Activated B cell treated with CpG ODN at 0.5 μM for 24 hours (primary cell): ENCODE data around the gene PM20D1. TPM values are rescaled to one million over a fixed set of nuclear protein-coding genes. Genes with fewer than 3 reads are reported as not detected.

ENCODE experiments used
- ATAC-seq: fragments of 200-7000 bp; cut with Tn5 transposase; one replicate; pipeline ENCODE4 v1.10.0; 2021; ENCODE audit warnings: low read depth, mild to moderate bottlenecking, moderate library complexity
- CTCF ChIA-PET: fragments of 350-600 bp; sonication (Branson Sonifier 250); formaldehyde crosslinking; loops from one replicate; lab custom pipeline; 2021; ENCODE audit warnings: antibody characterized with exemption; lab: Charles Lee
- POLR2A ChIA-PET: fragments of 350-600 bp; sonication (Branson Sonifier 250); formaldehyde crosslinking; loops from one replicate; lab custom pipeline; 2021; ENCODE audit warnings: antibody characterized with exemption; lab: Charles Lee
- DNase-seq: peaks from one replicate; pipeline ENCODE4 v3.0.0; 2022
- H3K27ac Mint-ChIP-seq: one replicate; pipeline ENCODE4 v1.8.0; 2020; ENCODE audit warnings: mixed read lengths
- H3K27me3 Mint-ChIP-seq: one replicate; pipeline ENCODE4 v1.8.0; 2021; ENCODE audit warnings: mixed read lengths
- H3K36me3 Mint-ChIP-seq: one replicate; pipeline ENCODE4 v1.8.0; 2021; ENCODE audit warnings: low read depth, mixed read lengths
- H3K4me1 Mint-ChIP-seq: one replicate; pipeline ENCODE4 v1.8.0; 2021; ENCODE audit warnings: mixed read lengths
- H3K4me3 Mint-ChIP-seq: one replicate; pipeline ENCODE4 v1.8.0; 2020; ENCODE audit warnings: mild to moderate bottlenecking, mixed read lengths
- H3K9me3 Mint-ChIP-seq: one replicate; pipeline ENCODE4 v1.8.0; 2020; ENCODE audit warnings: mixed read lengths
- intact Hi-C: fragments of 100-400 bp; cut with micrococcal nuclease; formaldehyde crosslinking; loops from one replicate; pipeline ENCODE4 v1.15.1; 2024
- total RNA-seq: library from RNA; stranded (reverse); gene quantifications from 2 replicates; pipeline ENCODE4 v1.2.3, GENCODE V29; 2022
- TF ChIP-seq, protein P1 (sequence below): fragments of 200-600 bp; IDR thresholded peaks from one replicate; pipeline ENCODE4 v1.8.0; 2022; ENCODE audit warnings: antibody characterized with exemption, mild to moderate bottlenecking

PM20D1 gene
- total RNA-seq, 1 donor from 2014 or later: 2.1 TPM

DNA sequence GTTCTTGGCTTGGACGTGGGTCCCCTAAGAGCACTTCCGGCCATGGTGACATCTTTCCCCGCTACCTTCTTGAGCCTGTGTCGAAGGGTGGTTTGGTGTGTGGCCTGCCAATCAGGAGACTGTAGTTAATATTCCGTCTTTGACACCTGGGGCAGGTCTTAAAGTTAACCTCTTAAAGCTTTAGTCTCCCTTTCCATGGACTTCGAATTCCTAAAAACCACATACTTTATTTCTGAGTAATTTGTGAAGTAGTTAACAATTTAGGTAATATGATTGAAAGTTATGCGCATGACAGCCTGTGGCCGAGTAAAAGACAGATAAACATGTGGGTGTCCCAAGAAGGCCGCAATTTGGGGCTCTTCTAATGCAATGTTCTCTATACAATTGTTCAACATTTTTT, 64.5 kb downstream of the PM20D1 start:
- intact Hi-C loops: no loop called here
- CTCF ChIA-PET: interaction anchor here (2.3 kb wide), 1 partner anchor 192 kb away, joined by 9 read pairs; no protein-coding TSS in a partner anchor
- peaks cover 3% of the 10 kb centered on the region for H3K4me1 Mint-ChIP-seq
- POLR2A ChIA-PET: interaction anchor here (0.6 to 3.4 kb wide), 2 partner anchors 10 to 14 kb away, joined by 3 to 15 read pairs; partner anchors contain the start of gene RAB29
- no peak for DNase-seq
- H3K27ac Mint-ChIP-seq: no peak overlapping the region
- H3K27me3 Mint-ChIP-seq: no peaks in the 10 kb centered on the region
- no peak for ATAC-seq
- TF ChIP-seq, protein P1, sequence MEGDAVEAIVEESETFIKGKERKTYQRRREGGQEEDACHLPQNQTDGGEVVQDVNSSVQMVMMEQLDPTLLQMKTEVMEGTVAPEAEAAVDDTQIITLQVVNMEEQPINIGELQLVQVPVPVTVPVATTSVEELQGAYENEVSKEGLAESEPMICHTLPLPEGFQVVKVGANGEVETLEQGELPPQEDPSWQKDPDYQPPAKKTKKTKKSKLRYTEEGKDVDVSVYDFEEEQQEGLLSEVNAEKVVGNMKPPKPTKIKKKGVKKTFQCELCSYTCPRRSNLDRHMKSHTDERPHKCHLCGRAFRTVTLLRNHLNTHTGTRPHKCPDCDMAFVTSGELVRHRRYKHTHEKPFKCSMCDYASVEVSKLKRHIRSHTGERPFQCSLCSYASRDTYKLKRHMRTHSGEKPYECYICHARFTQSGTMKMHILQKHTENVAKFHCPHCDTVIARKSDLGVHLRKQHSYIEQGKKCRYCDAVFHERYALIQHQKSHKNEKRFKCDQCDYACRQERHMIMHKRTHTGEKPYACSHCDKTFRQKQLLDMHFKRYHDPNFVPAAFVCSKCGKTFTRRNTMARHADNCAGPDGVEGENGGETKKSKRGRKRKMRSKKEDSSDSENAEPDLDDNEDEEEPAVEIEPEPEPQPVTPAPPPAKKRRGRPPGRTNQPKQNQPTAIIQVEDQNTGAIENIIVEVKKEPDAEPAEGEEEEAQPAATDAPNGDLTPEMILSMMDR: no peak
- H3K9me3 Mint-ChIP-seq: no peaks in the 10 kb centered on the region
- H3K4me3 Mint-ChIP-seq: no peak overlapping the region
- H3K36me3 Mint-ChIP-seq: peaks cover 14% of the 10 kb centered on the region

DNA sequence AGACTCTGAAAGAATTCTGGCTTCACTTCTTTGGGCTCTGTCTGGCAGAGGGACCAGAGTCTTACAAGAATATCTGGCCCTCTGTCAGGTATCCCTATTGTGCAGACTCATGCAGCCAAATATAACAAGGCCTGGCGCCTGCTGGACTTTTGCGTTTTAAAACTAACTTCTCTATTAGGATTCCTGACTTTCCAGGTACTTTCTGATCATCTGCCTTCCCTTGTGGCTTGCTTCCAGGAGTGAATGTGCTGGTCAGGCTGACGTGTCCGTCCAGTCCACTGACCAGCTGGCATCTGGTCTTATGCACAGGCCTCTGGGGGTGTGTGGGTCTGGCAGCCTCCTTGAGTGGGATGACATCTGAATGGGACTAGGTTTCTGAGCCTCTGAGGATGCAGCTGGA, 66.0 kb downstream of the PM20D1 start:
- H3K4me1 Mint-ChIP-seq: peaks cover 4% of the 10 kb centered on the region
- peaks cover 3% of the 10 kb centered on the region for H3K36me3 Mint-ChIP-seq
- no peaks in the 10 kb centered on the region for H3K9me3 Mint-ChIP-seq
- DNase-seq (no peak), ATAC-seq (no peak)
- no peak overlapping the region for H3K4me3 Mint-ChIP-seq
- ChIA-PET CTCF (interaction anchor here (0.7 to 1.1 kb wide), 2 partner anchors 125 to 194 kb away, joined by 3 to 5 read pairs; no protein-coding TSS in a partner anchor), POLR2A (interaction anchor here (3.4 kb wide), 1 partner anchor 9 kb away, joined by 15 read pairs; the partner anchor contains the start of gene RAB29)
- intact Hi-C loops: no loop called here
- no peak overlapping the region for H3K27ac Mint-ChIP-seq
- TF ChIP-seq, protein P1: no peak
- H3K27me3 Mint-ChIP-seq: no peaks in the 10 kb centered on the region

DNA sequence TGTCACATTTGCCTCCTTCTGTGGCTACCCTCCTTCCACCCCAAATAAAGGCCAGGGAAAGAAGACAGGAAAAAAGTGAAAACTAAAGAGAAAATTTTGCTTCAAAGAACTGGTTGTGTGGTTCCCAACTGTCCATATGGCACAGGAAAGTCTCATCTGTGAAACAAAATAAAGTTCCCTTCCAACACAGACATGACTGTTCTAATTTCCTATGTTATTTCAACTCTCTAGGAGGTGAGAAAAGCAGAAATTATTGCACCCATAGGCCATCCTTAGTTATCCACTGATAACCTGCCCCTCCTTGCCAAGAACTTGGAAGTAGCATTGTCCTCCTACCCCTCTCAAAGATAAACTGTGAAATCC, 66.5 kb downstream of the PM20D1 start:
- Mint-ChIP-seq H3K27me3 (no peaks in the 10 kb centered on the region), H3K4me1 (peaks cover 9% of the 10 kb centered on the region), H3K36me3 (peaks cover 3% of the 10 kb centered on the region), H3K27ac (no peak overlapping the region), H3K9me3 (no peaks in the 10 kb centered on the region), H3K4me3 (no peak overlapping the region)
- ATAC-seq (no peak), DNase-seq (no peak)
- ChIA-PET CTCF (interaction anchor here (1.5 kb wide), 1 partner anchor 8 kb away, joined by 4 read pairs; no protein-coding TSS in a partner anchor), POLR2A (no interaction called here)
- intact Hi-C loops: no loop called here
- TF ChIP-seq, protein P1: no peak

DNA sequence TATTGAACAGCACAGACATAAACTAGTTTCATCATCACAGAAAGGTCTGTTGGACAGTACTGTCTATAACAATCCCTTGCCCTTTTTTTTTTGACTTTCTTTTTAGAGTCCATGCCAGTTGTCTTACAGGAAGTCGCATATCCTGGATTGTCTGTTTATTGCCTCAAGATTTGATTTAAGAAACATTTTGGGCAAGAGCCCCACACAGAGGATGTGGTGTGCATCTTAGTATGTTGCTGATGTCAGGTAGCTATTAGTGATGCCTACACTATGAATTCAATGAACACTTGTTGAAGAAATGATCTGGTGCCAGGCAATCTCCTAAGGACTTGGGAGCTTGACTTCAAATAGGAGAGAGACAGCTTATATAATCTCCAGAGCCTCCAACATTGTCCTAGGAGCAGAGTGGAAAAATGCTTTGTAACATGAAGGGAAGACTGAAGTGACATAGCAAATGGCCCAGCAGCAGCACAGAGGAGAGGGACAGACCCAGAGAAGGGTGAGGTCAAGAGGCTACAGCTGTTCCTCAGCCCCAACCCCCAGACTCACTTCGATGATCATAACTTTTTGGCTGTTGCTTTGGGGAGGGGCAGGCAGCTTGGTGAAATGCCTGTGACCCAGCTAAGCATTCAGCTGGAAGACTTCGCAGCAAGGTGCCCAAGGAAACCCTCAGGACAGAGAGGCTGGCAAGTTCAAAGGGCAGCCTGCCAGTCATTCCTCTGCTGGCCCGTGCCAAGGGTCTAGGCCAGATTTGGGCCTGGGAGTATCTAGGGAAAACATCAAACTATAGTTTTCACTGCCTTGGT, 67.1 kb downstream of the PM20D1 start:
- POLR2A ChIA-PET: interaction anchor here (0.9 to 1.0 kb wide), 2 partner anchors 8 to 33 kb away, joined by 3 read pairs; no protein-coding TSS in a partner anchor
- TF ChIP-seq, protein P1: no peak
- no peak overlapping the region for H3K4me3 Mint-ChIP-seq
- CTCF ChIA-PET: interaction anchor here (0.7 to 1.9 kb wide), 3 partner anchors 9 to 195 kb away, joined by 3 to 8 read pairs (median 4); no protein-coding TSS in a partner anchor
- peaks cover 3% of the 10 kb centered on the region for H3K36me3 Mint-ChIP-seq
- ATAC-seq: no peak
- no peak for DNase-seq
- intact Hi-C loops: no loop called here
- H3K27ac Mint-ChIP-seq: no peak overlapping the region
- no peaks in the 10 kb centered on the region for H3K27me3 Mint-ChIP-seq
- no peaks in the 10 kb centered on the region for H3K9me3 Mint-ChIP-seq
- H3K4me1 Mint-ChIP-seq: peaks cover 15% of the 10 kb centered on the region

DNA sequence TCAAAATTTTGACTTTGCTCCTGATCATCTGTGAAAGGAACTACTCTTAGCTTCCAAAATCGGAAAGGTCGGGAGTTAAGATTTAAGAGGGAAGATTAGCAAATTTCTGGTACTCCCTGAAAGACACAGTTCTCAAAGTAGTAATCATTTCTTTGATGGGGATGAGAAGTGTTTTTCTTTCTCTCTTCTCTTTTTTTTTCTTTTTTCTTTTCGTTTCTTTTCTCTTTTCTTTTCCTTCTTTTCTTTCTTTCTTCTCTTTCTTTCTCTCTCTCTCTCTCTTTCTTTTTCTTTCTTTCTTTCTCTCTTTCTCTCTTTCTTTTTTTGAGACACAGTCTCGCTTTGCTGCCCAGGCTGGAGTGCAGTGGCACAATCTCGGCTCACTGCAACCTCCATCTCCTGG, 69.6 kb downstream of the PM20D1 start:
- no peak overlapping the region for H3K4me3 Mint-ChIP-seq
- ATAC-seq: no peak
- peaks cover 31% of the 10 kb centered on the region for H3K4me1 Mint-ChIP-seq
- no peaks in the 10 kb centered on the region for H3K9me3 Mint-ChIP-seq
- intact Hi-C loops: no loop called here
- CTCF ChIA-PET: no interaction called here
- TF ChIP-seq, protein P1: no peak
- no peak for DNase-seq
- H3K36me3 Mint-ChIP-seq: peaks cover 5% of the 10 kb centered on the region
- H3K27me3 Mint-ChIP-seq: no peaks in the 10 kb centered on the region
- H3K27ac Mint-ChIP-seq: no peak overlapping the region
- POLR2A ChIA-PET: interaction anchor here (0.7 kb wide), 2 partner anchors 31 to 219 kb away, joined by 6 to 8 read pairs; no protein-coding TSS in a partner anchor
